COLO829 (cell line): ENCODE measurements around the gene TSPAN15.
"Not testable (repeated sequence)": the region's sequence is repeated elsewhere in the genome, so short reads cannot be mapped to it uniquely, and the experiment has no call there.

Source experiments
- DNase-seq: peaks from one replicate; pipeline ENCODE4 v3.0.0; 2012; ENCODE audit warnings: low spot score

Gene TSPAN15

GRCh38 chr10:69503001-69503895 lies 52.0 kb downstream of the TSPAN15 start:
- DNase-seq, result no peak

- no peak for DNase-seq
Observed at GRCh38 chr10:69503896-69504265, 52.6 kb downstream of the TSPAN15 start.

GRCh38 chr10:69504576-69505250 lies 53.4 kb downstream of the TSPAN15 start:
- DNase-seq, result no peak

- no peak for DNase-seq
Observed at GRCh38 chr10:69505636-69506318, 54.5 kb downstream of the TSPAN15 start.

- DNase-seq, result no peak
Observed at GRCh38 chr10:69506487-69506833, 55.2 kb downstream of the TSPAN15 start.

- DNase-seq, result no peak
Observed at GRCh38 chr10:69506834-69507713, 55.8 kb downstream of the TSPAN15 start.

GRCh38 chr10:69508738-69509340 lies 57.6 kb downstream of the TSPAN15 start:
- no peak for DNase-seq

GRCh38 chr10:69512901-69513300 lies 61.6 kb downstream of the TSPAN15 start:
- DNase-seq, result no peak

GRCh38 chr10:69513617-69514016 lies 62.4 kb downstream of the TSPAN15 start:
- no peak for DNase-seq

- DNase-seq, result peak; percentile 54
Observed at GRCh38 chr10:69515699-69516259, 64.5 kb downstream of the TSPAN15 start.

- no peak for DNase-seq
Observed at GRCh38 chr10:69516316-69516715, 65.1 kb downstream of the TSPAN15 start.

- no peak for DNase-seq
Observed at GRCh38 chr10:69516796-69517195, 65.5 kb downstream of the TSPAN15 start.

- no peak for DNase-seq
Observed at GRCh38 chr10:69517271-69517848, 66.1 kb downstream of the TSPAN15 start.

GRCh38 chr10:69527961-69528360 lies 76.7 kb downstream of the TSPAN15 start:
- no peak for DNase-seq

GRCh38 chr10:69533658-69534057 lies 82.4 kb downstream of the TSPAN15 start:
- no peak for DNase-seq

- DNase-seq, result not testable (repeated sequence)
Observed at GRCh38 chr10:69536521-69536920, 85.3 kb downstream of the TSPAN15 start.

- DNase-seq, result no peak
Observed at GRCh38 chr10:69537449-69537848, 86.2 kb downstream of the TSPAN15 start.

- no peak for DNase-seq
Observed at GRCh38 chr10:69538461-69538860, 87.2 kb downstream of the TSPAN15 start.

- DNase-seq, result no peak
Observed at GRCh38 chr10:69541463-69541862, 90.2 kb downstream of the TSPAN15 start.

GRCh38 chr10:69549959-69550358 lies 98.7 kb downstream of the TSPAN15 start:
- no peak for DNase-seq

- DNase-seq, result no peak
Observed at GRCh38 chr10:69552268-69552667, 101.0 kb downstream of the TSPAN15 start.
